SH-SY5Y (cell line): ENCODE measurements around the gene EIF4E.

ENCODE experiments used
- GATA2 ChIP-seq: IDR thresholded peaks from 2 replicates; pipeline ENCODE4 v1.6.1; 2011; ENCODE audit warnings: mild to moderate bottlenecking, low read depth, low read length
- GATA3 ChIP-seq: IDR thresholded peaks from 2 replicates; pipeline ENCODE4 v1.6.1; 2011; ENCODE audit warnings: low read depth, mild to moderate bottlenecking, low read length, moderate library complexity

DNA sequence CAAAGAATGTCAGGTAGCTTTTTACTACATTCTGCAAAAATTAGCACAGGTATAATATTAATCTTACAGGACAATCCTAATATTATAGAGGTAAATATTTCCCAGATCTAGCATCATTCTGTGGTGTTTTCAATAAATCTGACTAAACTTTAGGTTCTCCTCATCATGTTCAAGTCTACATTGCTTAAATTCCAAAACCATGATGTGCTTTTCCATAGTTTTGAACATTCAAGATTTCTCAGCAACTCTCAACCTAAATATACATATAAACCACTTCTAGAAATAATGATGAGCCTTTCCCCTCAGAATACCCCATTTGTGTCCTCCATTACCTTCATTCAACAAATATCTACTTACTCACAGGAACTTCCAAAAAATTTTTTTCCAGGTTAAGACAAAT is 23.1 kb downstream of the EIF4E start:
- TF ChIP-seq GATA2, result no peak
- TF ChIP-seq GATA3, result no peak
